Measurements from ENCODE around the gene TAF5L.
"Not testable (repeated sequence)": the region's sequence is repeated elsewhere in the genome, so short reads cannot be mapped to it uniquely, and the experiment has no call there.

Gene TAF5L

DNA sequence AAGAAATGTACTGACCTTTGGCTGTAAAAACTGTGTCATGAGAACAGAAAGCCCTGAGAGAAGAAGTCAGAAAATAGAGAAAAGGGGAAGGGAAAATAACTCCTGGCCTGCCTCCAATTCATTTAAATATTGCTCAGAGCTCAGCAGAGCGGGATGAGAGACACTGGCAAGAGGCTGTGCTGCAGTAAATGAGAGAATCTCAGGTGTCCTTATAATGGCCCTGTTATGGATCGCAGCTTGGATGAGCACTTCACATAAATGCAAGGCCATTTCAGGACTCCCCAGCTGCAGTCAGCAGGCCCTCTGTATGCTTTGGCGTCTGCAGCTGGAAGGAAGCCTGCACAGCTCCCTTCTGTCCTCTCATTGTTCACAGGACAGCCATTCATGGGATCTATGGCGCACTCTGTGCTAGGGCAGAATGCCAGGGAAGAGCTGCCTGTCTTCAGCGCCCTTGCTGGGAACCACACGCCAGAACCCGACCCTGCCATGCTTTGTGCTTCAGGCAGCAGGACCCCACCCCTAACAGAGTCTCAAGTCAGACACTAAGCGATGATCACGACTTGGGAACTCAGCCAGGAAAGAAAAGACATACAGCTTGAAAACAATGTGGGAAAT is 46.8 kb downstream of the TAF5L start:
- no peak overlapping the region for H3K4me3 Mint-ChIP-seq
- no peaks in the 10 kb centered on the region for H3K36me3 Mint-ChIP-seq (ENCODE audit: low read depth)
- H3K4me1 Mint-ChIP-seq (ENCODE audit: low read depth), result no peaks in the 10 kb centered on the region
- no peaks in the 10 kb centered on the region for H3K9me3 Mint-ChIP-seq
- H3K27ac Mint-ChIP-seq, result no peak overlapping the region
- DNase-seq, result no peak
- peaks cover 3% of the 10 kb centered on the region for H3K27me3 Mint-ChIP-seq

GRCh38 chr1:229578168-229579058 is 47.5 kb downstream of the TAF5L start:
- peaks cover 3% of the 10 kb centered on the region for H3K27me3 Mint-ChIP-seq
- no peak overlapping the region for H3K27ac Mint-ChIP-seq
- H3K4me1 Mint-ChIP-seq (ENCODE audit: low read depth), result no peaks in the 10 kb centered on the region
- H3K4me3 Mint-ChIP-seq, result no peak overlapping the region
- no peak for DNase-seq
- H3K9me3 Mint-ChIP-seq, result no peaks in the 10 kb centered on the region
- no peaks in the 10 kb centered on the region for H3K36me3 Mint-ChIP-seq (ENCODE audit: low read depth)

DNA sequence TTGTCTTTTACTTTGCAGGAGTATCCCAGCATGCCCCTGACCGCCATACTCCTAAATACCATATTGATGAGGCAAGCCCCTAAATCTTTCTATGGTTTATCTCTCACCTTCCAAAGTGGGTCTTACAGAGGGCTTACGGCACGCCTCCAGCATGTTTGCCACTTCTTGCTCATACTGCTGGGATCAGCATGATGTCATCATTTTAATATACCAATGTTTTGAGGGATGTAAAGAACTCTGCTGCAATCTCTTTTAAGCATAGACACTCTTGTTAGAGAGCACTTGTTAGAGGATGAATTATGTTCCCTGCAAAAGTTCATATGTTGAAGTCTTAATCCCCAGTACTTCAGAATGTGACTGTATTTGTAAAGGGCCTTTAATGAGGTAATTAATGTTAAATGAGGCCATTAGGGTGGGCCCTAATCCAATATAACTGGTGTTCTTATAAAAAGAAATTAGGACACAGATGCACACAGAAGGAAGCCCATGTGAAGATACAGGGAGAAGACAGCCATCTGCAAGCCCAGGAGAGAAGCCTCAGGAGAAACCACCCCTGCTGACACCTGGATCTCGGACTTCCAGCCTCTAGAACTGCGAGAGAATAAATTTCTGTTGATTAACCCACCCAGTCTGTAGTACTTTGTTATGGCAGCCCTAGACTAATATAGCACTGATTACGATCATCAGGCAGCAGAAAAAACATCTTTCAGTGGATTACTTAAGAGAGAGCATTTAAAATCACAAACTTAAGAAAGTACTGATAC is 51.1 kb downstream of the TAF5L start:
- Mint-ChIP-seq H3K9me3 (no peaks in the 10 kb centered on the region), H3K4me1 (ENCODE audit: low read depth) (no peaks in the 10 kb centered on the region), H3K36me3 (ENCODE audit: low read depth) (no peaks in the 10 kb centered on the region), H3K4me3 (no peak overlapping the region), H3K27me3 (peaks cover 3% of the 10 kb centered on the region), H3K27ac (no peak overlapping the region)
- no peak for DNase-seq

- DNase-seq, result no peak
- Mint-ChIP-seq H3K36me3 (ENCODE audit: low read depth) (no peaks in the 10 kb centered on the region), H3K9me3 (no peaks in the 10 kb centered on the region), H3K4me3 (no peak overlapping the region), H3K4me1 (ENCODE audit: low read depth) (no peaks in the 10 kb centered on the region), H3K27ac (no peak overlapping the region), H3K27me3 (no peaks in the 10 kb centered on the region)
Observed at GRCh38 chr1:229572286-229572685, 53.6 kb downstream of the TAF5L start.

DNA sequence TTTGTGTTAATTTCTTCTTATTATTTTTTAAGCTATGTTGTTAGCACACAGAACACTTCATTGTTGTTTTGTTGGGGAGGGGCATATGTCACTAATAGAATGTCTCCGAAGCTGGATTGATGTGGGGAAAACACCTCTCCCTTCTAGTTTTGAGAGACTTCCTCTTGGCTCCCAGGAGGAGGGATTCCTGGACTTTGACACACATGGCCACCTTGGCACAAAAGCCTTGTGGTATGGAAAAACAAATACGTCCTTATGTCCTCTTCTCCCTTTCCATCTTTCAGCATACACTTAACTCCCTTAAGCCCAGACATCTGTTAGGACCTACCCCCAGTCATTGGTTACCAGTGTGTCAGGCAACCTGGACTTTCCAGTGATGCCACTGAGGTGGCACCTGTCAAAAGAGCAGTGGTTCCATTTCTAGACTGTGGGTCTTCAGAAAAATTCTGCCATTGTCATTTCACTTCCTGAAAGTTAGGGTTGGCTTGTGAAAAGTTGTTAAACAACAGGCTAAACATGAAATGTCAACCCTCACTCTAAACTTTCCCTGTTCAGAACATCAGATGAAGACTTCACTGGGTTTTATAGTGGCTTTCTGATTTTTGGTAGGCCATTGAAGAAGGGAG is 54.9 kb downstream of the TAF5L start:
- H3K27ac Mint-ChIP-seq, result no peak overlapping the region
- no peak overlapping the region for H3K4me3 Mint-ChIP-seq
- H3K27me3 Mint-ChIP-seq, result no peaks in the 10 kb centered on the region
- DNase-seq, result no peak
- no peaks in the 10 kb centered on the region for H3K36me3 Mint-ChIP-seq (ENCODE audit: low read depth)
- H3K4me1 Mint-ChIP-seq (ENCODE audit: low read depth), result no peaks in the 10 kb centered on the region
- no peaks in the 10 kb centered on the region for H3K9me3 Mint-ChIP-seq

DNA sequence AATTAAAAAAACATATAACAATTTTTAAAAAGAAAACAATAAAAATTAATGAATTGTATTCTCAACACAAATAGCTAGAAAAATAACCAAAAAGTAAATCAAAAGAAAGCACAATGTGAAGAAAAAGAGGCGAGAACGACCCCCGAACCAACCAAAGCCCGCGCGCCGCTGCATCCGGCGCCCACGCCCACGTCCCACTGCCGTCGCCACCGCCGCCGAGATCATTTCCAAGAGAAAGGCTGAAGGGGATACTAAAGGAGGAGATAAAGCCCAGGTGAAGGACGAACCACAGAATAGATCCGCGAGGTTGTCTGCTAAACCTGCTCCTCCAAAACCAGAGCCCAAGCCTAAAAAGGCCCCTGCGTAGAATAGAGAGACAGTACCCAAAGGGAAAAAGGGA is 55.6 kb downstream of the TAF5L start:
- H3K9me3 Mint-ChIP-seq, result no peaks in the 10 kb centered on the region
- no peak overlapping the region for H3K27ac Mint-ChIP-seq
- no peaks in the 10 kb centered on the region for H3K36me3 Mint-ChIP-seq (ENCODE audit: low read depth)
- no peaks in the 10 kb centered on the region for H3K4me1 Mint-ChIP-seq (ENCODE audit: low read depth)
- no peak overlapping the region for H3K4me3 Mint-ChIP-seq
- no peak for DNase-seq
- H3K27me3 Mint-ChIP-seq, result no peaks in the 10 kb centered on the region

DNA sequence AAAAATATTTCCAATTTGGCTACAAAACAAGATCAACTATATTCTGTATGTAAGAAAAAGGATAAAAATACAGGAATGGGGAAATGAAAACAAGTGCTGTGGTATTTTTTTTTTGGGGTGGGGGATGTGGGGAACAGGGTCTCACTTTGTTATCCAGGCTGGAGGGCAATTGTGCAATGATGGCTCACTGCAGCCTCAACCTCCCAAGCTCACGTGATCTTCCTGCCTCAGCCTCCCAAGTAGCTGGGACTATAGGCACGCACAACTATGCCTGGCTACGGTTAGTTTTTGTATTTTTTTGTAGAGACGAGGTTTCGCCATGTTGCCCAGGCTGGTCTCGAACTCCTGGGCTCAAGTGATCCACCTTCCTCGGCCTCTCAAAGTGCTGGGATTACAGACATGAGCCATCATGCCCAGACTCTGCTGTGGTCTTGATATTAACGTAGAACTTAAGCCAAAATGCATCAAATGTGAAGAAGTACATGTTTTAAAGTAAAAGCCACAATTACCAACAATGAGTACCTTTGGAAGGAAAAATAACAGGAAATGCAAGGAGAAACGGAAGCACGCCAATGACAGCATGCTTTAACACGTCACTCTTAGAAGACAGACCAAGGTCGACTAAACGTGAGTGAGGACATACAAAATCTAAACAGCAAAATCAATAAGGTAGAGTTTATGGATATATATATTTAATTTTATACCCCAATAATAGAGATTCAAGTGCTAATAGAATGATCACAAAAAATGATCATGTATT is 58.6 kb downstream of the TAF5L start:
- Mint-ChIP-seq H3K27ac (no peak overlapping the region), H3K4me3 (no peak overlapping the region), H3K4me1 (ENCODE audit: low read depth) (no peaks in the 10 kb centered on the region), H3K27me3 (no peaks in the 10 kb centered on the region), H3K36me3 (ENCODE audit: low read depth) (no peaks in the 10 kb centered on the region), H3K9me3 (no peaks in the 10 kb centered on the region)
- DNase-seq, result no peak

- H3K36me3 Mint-ChIP-seq (ENCODE audit: low read depth), result peaks cover 3% of the 10 kb centered on the region
- H3K9me3 Mint-ChIP-seq, result no peaks in the 10 kb centered on the region
- peaks cover 10% of the 10 kb centered on the region for H3K4me1 Mint-ChIP-seq (ENCODE audit: low read depth)
- H3K27me3 Mint-ChIP-seq, result no peaks in the 10 kb centered on the region
- no peak for DNase-seq
- no peak overlapping the region for H3K27ac Mint-ChIP-seq
- H3K4me3 Mint-ChIP-seq, result no peak overlapping the region
Observed at GRCh38 chr1:229563701-229564100, 62.2 kb downstream of the TAF5L start.

- Mint-ChIP-seq H3K27me3 (no peaks in the 10 kb centered on the region), H3K4me1 (ENCODE audit: low read depth) (peaks cover 10% of the 10 kb centered on the region), H3K4me3 (no peak overlapping the region), H3K27ac (no peak overlapping the region), H3K9me3 (no peaks in the 10 kb centered on the region), H3K36me3 (ENCODE audit: low read depth) (peaks cover 3% of the 10 kb centered on the region)
- no peak for DNase-seq
Observed at GRCh38 chr1:229563241-229563640, 62.7 kb downstream of the TAF5L start.

DNA sequence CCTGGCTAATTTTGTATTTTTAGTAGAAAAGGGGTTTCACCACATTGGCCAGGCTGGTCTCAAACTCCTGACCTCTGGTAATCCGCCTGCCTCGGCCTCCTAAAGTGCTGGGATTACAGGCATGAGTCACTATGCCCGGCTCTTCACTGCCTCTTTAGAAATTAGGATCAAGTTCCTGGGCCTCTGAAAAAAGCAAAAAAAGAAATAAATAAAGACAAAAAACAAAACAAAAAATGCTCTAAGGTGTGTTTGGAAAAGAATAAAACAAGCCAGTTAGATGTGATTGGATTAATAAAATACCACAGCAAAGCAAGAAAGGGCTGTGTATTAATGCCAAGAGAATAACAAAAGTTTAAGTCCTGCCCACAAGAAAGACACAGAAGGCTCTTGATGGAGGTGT is 63.2 kb downstream of the TAF5L start:
- H3K27ac Mint-ChIP-seq, result no peak overlapping the region
- peaks cover 4% of the 10 kb centered on the region for H3K36me3 Mint-ChIP-seq (ENCODE audit: low read depth)
- DNase-seq, result no peak
- no peaks in the 10 kb centered on the region for H3K27me3 Mint-ChIP-seq
- H3K4me3 Mint-ChIP-seq, result no peak overlapping the region
- H3K4me1 Mint-ChIP-seq (ENCODE audit: low read depth), result peaks cover 10% of the 10 kb centered on the region
- H3K9me3 Mint-ChIP-seq, result no peaks in the 10 kb centered on the region

- Mint-ChIP-seq H3K4me3 (no peak overlapping the region), H3K27me3 (no peaks in the 10 kb centered on the region)
Observed at GRCh38 chr1:229561141-229561540, 64.8 kb downstream of the TAF5L start.

GRCh38 chr1:229560124-229560523 is 65.8 kb downstream of the TAF5L start:
- H3K9me3 Mint-ChIP-seq, H3K4me3 Mint-ChIP-seq, H3K27me3 Mint-ChIP-seq, H3K27ac Mint-ChIP-seq, DNase-seq: not testable (repeated sequence)
- H3K4me1 Mint-ChIP-seq (ENCODE audit: low read depth), result peaks cover 29% of the 10 kb centered on the region
- H3K36me3 Mint-ChIP-seq (ENCODE audit: low read depth), result peaks cover 17% of the 10 kb centered on the region

More at GRCh38 chr1:229561141-229561540, 64.8 kb downstream of the TAF5L start:
- Mint-ChIP-seq H3K9me3 (no peaks in the 10 kb centered on the region), H3K27ac (no peak overlapping the region), H3K4me1 (ENCODE audit: low read depth) (peaks cover 24% of the 10 kb centered on the region), H3K36me3 (ENCODE audit: low read depth) (peaks cover 15% of the 10 kb centered on the region)
- DNase-seq, result no peak

GRCh38 chr1:229559336-229559801 is 66.6 kb downstream of the TAF5L start:
- not testable (repeated sequence) for H3K27me3 Mint-ChIP-seq, DNase-seq, H3K9me3 Mint-ChIP-seq
- Mint-ChIP-seq H3K4me1 (ENCODE audit: low read depth) (peaks cover 35% of the 10 kb centered on the region), H3K36me3 (ENCODE audit: low read depth) (peaks cover 23% of the 10 kb centered on the region), H3K27ac (peak overlapping the region; percentile 93), H3K4me3 (peak overlapping the region; percentile 90)

Data from activated T-cell treated with anti-CD3 and anti-CD28 coated beads, Interleukin-2, amount 50 U/mL, for 24 hours (primary cell).